ENCODE results near the gene TECPR2. TPM values are rescaled to one million over a fixed set of nuclear protein-coding genes. Genes with fewer than 3 reads are reported as not detected.

TECPR2 gene
- total and polyA plus RNA-seq, 2 experiments from 2014 or later: 9.5 to 20.1 TPM

DNA sequence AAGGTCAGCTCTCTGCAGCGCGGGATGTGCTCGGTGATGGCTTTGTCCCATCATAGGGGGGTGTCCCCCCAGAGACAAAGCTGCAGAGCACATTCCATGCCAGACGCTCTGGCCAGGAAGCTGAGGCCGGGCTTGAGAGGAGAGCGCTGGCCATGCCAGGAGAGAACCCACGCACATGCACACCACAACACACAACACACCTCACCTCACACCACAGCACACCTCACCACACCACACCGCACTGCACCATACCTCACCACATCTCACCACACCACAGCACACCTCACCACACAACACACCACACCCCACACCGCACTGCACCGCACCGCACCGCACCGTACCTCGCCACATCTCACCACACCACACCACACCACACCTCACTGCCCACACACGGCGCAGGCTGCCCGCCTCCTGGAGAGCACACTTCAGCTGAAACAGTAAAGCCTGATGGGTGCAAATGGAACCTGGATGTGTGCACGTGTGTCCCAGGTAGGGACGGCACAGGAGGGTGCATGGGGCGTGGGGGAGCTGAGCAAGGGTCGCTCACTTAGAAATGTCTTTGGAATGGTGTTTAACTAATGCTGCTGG lies 136.0 kb downstream of the TECPR2 start:
- Histone ChIP-seq H3K36me3 (replicated peaks; ENCODE audit: insufficient read depth, low read depth) (no peaks in the 10 kb centered on the region), H3K27me3 (no peaks in the 10 kb centered on the region), H3K9me2 (replicated peaks; ENCODE audit: insufficient read depth) (no peaks in the 10 kb centered on the region), H3K4me1 (ENCODE audit: insufficient read depth) (no peaks in the 10 kb centered on the region), H3K27ac (no peak overlapping the region), H3K4me2 (no peak overlapping the region), H4K20me1 (ENCODE audit: insufficient read depth, poor library complexity, severe bottlenecking) (no peaks in the 10 kb centered on the region), H3K4me3 (no peak overlapping the region), H2AFZ (no peak overlapping the region), H3K9me3 (ENCODE audit: low read depth) (no peaks in the 10 kb centered on the region), H3K79me2 (no peaks in the 10 kb centered on the region)
- TF ChIP-seq, protein P1, sequence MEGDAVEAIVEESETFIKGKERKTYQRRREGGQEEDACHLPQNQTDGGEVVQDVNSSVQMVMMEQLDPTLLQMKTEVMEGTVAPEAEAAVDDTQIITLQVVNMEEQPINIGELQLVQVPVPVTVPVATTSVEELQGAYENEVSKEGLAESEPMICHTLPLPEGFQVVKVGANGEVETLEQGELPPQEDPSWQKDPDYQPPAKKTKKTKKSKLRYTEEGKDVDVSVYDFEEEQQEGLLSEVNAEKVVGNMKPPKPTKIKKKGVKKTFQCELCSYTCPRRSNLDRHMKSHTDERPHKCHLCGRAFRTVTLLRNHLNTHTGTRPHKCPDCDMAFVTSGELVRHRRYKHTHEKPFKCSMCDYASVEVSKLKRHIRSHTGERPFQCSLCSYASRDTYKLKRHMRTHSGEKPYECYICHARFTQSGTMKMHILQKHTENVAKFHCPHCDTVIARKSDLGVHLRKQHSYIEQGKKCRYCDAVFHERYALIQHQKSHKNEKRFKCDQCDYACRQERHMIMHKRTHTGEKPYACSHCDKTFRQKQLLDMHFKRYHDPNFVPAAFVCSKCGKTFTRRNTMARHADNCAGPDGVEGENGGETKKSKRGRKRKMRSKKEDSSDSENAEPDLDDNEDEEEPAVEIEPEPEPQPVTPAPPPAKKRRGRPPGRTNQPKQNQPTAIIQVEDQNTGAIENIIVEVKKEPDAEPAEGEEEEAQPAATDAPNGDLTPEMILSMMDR (IDR thresholded peaks at IDR 0.05; ENCODE audit: poor library complexity): no peak
- TF ChIP-seq EZH2phosphoT487 (IDR thresholded peaks at IDR 0.05; ENCODE audit: low read depth, severe bottlenecking, unreplicated experiment) (no peak), EZH2 (IDR thresholded peaks at IDR 0.05; ENCODE audit: borderline replicate concordance) (no peak)
- 96% methylated on average over 21 of the region's 21 CpGs for WGBS (ENCODE audit: low lambda C conversion rate, missing lambda C conversion rate)
- no peak for DNase-seq (ENCODE audit: low spot score)

DNA sequence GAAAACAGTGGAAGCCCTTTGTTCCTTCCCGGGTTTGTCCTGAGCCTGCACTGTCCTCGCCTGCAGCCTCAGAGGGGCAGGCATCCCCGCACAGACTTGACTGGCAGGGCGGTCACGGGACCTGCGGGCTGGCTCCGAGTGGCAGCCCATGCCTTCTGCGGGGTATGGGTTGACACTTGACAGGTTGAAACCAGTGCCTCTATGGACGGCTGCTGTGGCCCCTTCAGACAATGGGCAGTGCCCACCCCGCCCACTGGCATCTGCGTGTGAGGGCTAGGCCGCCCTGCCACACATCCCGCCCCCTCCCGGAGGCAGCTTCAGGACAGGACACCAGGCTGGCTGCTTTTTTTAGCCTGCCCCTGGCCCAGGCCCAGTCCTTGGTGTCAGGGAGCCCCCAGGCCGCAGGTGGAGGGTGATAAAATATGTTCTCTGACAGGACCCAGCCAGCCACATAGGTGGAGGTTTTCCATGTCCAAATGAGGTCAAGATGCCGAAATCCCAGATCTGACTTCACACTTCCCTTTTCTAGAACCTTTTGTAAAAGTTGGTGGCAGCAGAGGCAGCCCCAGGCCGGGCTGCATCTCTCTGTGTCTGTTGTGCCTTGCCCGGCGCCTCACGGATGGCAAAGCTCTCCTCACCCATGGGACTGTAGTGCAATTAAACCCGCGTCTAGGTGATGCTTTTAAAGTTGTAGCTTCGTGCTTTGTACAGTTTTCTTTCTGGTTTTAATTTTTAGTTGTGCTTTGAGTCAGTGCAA lies 136.8 kb downstream of the TECPR2 start:
- Histone ChIP-seq H3K27ac (no peak overlapping the region), H3K4me3 (no peak overlapping the region), H3K4me1 (ENCODE audit: insufficient read depth) (no peaks in the 10 kb centered on the region), H3K4me2 (no peak overlapping the region), H3K9me2 (replicated peaks; ENCODE audit: insufficient read depth) (no peaks in the 10 kb centered on the region), H3K36me3 (replicated peaks; ENCODE audit: insufficient read depth, low read depth) (no peaks in the 10 kb centered on the region), H2AFZ (no peak overlapping the region), H3K79me2 (no peaks in the 10 kb centered on the region), H4K20me1 (ENCODE audit: insufficient read depth, poor library complexity, severe bottlenecking) (no peaks in the 10 kb centered on the region), H3K9me3 (ENCODE audit: low read depth) (no peaks in the 10 kb centered on the region), H3K27me3 (no peaks in the 10 kb centered on the region)
- WGBS (ENCODE audit: low lambda C conversion rate, missing lambda C conversion rate): 95% methylated on average over 23 of the region's 23 CpGs
- TF ChIP-seq, protein P1 (IDR thresholded peaks at IDR 0.05; ENCODE audit: poor library complexity): no peak
- no peak for TF ChIP-seq EZH2 (IDR thresholded peaks at IDR 0.05; ENCODE audit: borderline replicate concordance)
- no peak for TF ChIP-seq EZH2phosphoT487 (IDR thresholded peaks at IDR 0.05; ENCODE audit: low read depth, severe bottlenecking, unreplicated experiment)
- no peak for DNase-seq (ENCODE audit: low spot score)

DNA sequence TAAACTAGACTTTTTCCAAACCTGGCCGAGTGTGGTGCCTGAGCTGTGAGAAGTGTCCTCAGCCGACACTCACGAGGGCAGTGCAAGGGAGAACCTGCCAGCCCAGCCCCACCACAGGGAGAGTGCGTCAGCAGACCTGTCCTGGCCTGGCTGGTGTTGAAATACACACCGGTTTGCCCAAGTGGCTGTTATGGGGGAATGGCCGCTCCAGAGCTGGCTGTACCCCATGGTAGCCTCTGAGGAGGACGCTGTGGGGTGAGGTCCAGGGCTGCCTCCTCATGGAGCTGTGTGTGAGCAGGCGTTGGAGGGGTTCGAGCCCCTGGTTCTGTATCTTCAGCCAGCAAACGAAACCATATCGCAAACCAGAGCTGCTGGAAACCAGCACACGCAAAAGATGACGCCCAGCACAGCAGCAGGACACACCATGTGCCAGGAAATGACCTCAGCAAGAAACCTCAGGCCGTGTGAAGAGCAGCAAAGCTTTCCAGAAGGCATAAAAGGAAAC lies 137.5 kb downstream of the TECPR2 start:
- Histone ChIP-seq H3K4me2 (no peak overlapping the region), H3K36me3 (replicated peaks; ENCODE audit: insufficient read depth, low read depth) (no peaks in the 10 kb centered on the region), H3K4me1 (ENCODE audit: insufficient read depth) (no peaks in the 10 kb centered on the region), H3K9me3 (ENCODE audit: low read depth) (no peaks in the 10 kb centered on the region), H3K79me2 (no peaks in the 10 kb centered on the region), H3K4me3 (no peak overlapping the region), H4K20me1 (ENCODE audit: insufficient read depth, poor library complexity, severe bottlenecking) (no peaks in the 10 kb centered on the region), H3K9me2 (replicated peaks; ENCODE audit: insufficient read depth) (no peaks in the 10 kb centered on the region), H3K27me3 (no peaks in the 10 kb centered on the region), H2AFZ (no peak overlapping the region), H3K27ac (peak overlapping the region; percentile 34)
- WGBS (ENCODE audit: low lambda C conversion rate, missing lambda C conversion rate): 87% methylated on average over 14 of the region's 14 CpGs
- DNase-seq (ENCODE audit: low spot score): peak; percentile 9
- TF ChIP-seq EZH2 (IDR thresholded peaks at IDR 0.05; ENCODE audit: borderline replicate concordance) (no peak), EZH2phosphoT487 (IDR thresholded peaks at IDR 0.05; ENCODE audit: low read depth, severe bottlenecking, unreplicated experiment) (no peak)
- TF ChIP-seq, protein P1 (IDR thresholded peaks at IDR 0.05; ENCODE audit: poor library complexity): no peak
